Measurements from ENCODE around the gene FLII.

The FLII gene

DNA sequence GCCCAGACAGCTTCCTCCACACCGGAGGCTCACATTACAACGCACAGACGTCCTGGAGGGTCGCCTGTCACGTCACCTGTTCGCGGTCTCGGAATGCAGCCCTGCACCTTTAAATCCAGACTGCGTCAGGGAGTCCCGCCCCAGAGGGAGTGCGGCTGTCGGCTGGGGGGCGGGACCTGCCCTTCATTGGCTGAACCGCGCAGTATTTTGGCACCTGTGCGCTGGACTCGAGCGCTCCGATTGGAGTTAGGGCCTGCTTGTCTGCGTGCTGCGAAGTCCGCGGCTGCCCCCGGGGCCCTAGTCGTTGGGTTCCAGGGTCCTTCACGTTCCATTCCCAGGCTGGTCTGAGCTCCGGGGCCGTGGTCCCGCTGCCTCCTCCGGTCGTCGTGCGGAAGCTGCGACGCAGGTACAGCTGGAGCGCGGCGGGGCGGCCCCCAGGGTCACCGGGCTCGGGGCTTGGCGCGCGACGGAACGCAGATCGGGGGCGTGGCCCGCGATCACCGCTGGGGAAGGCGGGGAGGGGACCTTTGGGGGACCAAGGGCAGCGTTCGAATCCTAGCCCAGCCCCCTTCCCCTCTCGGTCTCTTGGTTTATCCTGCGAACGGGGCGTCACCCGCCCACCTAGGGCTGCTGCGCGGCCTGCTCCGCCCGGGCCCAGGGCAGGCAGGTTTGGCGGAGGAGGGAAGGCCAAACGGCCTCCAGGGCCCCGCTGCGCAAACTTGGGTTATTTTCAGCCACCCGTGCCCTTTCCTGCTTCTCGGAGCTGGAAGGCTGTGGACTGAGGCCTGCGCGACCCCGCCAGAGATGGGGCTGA, 2.0 kb upstream of the FLII start, which contains the start of gene MIEF2:
TSS of gene MIEF2 (plus strand) at position 331 of the 814 bp plus-strand sequence. CDS start 2,059 bp downstream, outside the sequence.
- peak; percentile 85 to 86 for DNase-seq (ENCODE audit: low read depth in 1 of 2, low spot score in 1 of 2)

DNA sequence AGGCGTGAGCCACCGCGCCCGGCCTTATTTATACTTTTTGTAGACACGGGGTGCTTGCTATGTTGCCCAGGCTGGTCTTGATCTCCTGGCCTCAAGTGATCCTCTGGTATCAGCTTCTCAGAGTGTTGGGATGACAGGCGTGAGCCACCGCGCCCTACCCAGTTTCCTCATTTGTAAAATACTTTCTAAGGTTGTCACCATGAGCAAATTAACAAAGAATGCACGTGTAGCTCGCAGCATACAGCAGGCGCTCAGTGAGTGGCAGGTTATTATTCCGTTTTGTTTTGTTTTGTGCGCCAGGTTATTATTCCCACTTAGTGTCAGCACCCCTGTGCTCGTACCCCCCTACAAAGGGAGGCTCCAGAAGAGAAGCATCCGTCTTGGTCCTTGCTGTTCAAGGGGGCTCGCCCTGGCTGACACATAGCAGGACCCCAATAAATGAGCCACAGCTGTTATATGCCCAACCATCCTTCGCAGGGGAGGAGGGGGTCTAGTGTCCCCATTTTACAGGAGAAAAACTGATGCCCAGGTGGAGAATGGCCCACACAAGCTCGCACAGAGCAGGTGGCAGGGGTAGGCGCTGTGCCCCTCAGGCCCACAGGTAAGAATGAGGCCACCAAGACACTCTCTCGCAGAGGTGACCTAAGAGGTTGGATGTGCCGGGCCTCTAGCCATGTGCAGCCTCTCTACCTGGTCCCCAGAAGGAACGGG, 1.2 kb upstream of the FLII start:
- no peak for DNase-seq (ENCODE audit: low read depth in 1 of 2, low spot score in 1 of 2)

DNA sequence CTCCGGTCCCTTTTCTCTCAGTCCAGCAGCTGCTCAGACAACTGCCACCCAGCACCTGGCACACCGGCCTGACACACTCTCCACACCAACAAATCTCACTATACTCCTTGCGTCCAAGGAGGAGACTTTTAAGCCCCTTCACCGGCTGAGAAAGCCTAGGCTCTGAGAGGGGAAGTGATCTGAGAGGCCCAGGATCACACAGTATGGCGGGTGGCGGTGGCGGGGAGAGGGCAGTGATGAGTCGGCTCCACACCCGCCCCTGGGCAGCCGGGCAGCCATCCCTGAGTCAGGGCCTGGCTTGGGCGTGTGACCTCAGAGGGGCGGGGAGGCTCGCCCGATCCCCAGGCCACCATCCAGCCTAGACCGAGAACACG, 569 bp downstream of the FLII start:
- peak in 1 of 2 donors; percentile 33 for DNase-seq (ENCODE audit: low read depth in 1 of 2, low spot score in 1 of 2)

DNA sequence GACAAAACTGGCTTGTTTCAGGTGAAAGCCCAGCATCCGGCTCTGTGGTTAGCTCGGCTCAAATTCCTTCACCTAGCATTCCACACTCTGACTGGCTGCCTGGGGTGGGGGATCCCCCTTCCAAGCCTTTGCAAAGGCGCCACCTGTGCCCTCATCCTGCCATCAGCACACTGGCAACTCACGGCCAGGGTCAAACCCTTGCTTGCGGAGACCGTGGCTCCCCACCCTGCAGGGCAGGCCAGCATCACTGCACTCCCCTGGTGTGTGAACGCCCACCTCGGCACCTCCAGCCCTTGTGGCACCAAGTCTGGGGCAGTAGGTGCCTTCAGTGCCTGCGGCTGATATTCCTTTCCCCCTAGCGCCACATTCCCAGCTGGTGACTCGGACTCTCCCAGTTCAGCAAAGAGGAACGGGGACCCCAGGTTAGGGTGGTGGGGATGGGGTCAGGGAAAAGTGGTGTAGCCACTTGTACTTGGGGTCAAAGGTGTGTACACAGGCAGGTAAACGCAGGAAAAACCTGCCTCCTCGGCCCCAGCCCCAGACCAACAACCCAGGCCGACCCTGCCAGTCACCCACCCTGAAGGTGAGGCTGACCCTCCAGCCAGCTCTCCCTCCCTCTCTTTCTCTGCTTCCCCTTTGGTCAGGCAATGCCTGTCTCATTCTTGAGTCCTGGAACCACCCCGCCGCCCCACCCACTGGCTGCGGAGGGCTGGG, 1.1 kb downstream of the FLII start:
- no peak for DNase-seq (ENCODE audit: low read depth in 1 of 2, low spot score in 1 of 2)

DNA sequence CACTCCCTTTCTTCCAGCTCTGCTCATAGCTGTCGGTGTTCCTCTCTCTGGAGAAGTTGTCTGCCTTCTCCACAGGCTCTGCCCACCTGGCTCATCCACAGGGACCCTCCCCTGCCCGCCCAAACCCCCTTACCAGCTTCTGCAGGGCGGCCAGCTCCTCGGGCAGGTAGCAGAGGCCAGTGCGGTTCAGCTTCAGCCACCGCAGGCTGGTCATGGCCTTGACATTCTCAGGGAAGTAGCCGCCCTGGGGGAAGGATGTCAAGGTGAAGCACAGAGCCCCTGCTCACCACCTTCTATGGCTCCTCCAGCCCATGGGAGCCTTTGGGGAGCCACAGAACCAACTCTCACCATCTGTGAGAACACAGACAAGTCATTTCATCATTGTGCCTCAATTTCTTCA, 1.8 kb downstream of the FLII start:
- DNase-seq (ENCODE audit: low read depth in 1 of 2, low spot score in 1 of 2), result no peak

DNA sequence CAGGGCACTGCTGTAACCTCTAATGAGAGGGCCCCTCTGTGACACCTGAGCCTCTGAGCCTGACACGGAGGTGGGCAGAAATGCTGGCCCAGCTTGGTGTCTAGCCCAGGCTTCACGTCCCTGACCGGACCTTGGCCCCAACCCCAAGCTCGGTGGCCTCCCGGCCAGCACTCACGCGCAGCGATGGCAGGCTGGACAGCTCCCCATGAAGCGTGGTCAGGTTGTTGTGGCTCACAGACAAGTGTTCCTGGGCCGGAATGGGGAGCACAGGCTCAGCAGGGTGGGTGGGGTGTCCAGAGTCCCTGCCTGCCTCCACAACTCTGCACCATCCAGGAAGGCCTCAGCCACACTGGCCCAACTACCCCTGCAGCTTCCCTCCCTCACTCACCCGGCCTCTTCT, 2.2 kb downstream of the FLII start:
- DNase-seq (ENCODE audit: low read depth in 1 of 2, low spot score in 1 of 2), result no peak

DNA sequence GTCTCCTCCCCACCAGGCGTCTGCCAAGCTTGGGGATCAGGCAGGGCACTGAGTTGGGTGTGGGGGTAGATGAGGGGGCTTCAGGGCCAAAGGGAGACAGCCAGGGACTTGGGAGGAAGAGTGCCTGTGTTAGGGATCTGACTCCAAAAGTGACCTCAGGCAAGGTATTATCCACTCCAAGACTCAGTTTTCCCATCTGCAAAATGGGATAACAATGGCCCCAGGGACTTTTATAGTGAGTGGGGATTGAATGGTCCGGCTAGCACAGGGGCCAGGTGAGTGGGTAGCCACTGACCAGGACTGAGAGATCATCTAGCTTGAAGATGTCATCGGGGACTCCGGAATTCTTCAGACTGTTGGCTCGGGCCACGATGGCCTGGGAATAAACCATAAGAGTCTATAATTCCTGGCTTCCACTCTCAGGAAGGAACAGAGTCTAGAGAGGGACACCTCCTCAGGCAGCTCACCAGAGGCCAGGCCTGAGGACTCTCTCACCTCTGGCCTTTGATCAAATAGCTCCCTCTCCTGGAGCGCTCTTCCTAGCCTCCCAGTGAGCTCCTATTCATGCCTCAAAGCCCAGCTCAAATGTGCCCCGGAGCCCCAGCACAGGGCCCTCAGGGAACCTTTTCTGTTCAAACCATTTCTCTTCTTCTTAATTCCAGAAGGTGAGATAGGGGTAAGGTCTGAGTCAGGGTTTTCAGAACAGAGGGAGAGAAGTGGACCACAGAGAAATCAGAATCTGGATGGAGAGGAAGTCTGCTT, 3.5 kb downstream of the FLII start:
- DNase-seq (ENCODE audit: low read depth in 1 of 2, low spot score in 1 of 2), result no peak

DNA sequence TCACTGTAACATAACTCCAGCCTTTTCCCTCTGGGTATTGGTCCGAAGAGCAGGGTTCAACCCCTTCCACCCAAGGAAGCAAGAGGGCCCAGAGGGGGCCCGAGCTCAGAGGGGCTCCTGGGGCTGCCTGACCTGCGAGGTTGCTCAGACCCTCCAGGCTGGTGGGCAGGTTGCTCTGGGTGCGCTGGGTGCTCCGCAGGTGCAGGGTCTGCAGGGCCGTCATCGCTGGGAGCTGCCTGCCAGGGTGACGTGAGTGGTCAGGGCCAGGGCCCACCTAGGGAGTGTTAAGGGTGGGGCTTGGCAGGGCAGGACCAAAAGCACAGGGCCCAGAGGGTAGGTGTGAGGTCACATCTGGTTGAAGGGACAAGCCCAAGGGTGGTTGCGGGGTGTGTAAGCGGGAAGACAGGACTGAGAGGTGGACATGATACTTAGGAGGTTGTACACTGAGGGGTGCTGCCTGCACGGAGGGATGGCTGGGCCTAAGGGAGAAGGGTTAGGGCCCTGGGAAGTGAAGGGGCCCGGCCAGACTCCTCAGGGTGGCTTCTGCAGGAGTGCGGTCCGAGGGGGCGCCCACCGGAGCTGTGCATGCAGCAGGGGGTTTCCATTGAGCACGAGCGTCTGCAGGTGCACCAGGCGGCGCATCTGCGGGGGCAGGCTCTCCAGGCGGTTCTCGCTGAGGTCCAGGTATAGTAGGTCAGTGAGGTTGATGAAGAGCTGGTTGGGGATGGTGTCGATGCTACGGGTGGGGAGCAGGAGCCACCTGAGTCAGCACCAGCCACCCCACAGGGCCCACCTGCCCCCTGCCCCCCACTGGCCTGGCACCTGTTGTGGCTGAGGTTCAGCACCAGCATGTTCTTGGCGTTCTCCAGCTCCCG, 4.4 kb downstream of the FLII start:
- no peak for DNase-seq (ENCODE audit: low read depth in 1 of 2, low spot score in 1 of 2)

DNA sequence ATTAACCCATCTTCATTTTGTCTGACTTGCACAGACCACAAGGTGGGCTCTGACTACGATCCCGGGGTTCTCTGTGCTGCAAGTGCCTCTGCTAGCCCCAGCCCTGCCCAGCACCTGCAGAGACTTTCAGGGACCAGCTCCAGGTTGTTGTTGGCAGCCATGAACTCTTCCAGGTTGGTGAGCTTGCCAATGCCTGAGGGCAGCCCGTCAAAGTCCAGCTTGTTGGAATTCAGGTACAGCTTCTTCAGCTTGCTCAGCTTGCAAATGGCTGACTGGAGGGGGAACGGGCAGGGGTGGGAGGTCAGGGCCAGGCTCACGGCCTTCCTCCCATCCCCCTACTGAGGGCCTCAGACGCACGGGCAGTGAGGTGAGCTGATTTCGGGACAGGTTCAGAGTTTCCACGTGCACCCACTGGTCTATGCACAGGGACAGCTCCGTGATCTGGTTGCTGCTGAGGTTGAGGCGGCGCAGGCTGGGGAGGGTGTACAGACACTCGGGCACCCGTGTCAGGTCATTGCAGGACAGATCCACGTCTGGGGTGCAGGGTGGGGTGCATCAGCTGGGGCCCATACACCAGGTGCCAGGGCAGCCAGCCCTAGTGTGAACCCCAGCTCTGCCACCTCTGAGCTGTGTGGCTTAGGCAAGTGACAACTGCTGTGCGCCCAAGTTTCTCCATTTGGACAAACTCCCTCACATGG, 5.2 kb downstream of the FLII start:
- DNase-seq (ENCODE audit: low read depth in 1 of 2, low spot score in 1 of 2), result no peak

DNA sequence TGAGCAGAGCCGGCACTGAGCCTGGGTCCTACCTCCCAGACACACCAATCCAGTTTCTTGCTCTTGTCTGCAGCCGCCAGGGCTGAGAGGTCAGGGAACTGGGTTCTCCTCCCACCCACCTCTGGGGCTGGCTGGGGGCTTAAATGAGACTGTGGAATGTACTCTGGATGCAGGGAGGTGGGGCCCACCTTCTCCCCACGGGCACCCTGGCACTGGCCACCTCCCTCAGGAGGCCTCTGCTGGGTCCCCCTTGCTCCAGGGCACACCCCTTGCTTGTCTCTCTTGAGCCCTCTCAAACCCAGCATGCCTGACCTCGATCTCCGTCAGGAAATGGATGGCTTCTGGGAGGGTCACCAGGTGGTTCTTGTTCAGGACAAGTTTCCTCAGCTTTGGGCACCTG, 6.4 kb downstream of the FLII start:
- no peak for DNase-seq (ENCODE audit: low read depth in 1 of 2, low spot score in 1 of 2)

DNA sequence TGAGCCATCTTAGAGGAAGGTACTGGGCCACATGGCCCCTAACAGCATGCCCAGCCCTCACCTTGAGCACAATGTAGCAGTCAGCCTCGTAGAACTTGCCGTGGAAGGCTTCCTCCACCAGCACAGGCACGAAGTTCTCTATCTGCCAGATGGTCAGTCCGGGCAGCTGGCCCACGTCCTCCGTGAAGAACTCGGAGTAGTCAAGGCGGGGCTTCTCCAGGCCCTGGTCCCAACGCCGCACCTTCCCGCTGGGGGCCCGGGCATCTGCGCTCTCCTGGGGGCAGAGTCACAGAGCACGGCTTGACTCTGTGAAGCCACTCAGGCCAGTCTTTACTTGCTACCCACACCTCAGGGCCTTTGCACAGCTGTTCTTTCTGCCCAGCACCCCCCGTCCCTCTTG, 7.3 kb downstream of the FLII start:
- no peak for DNase-seq (ENCODE audit: low read depth in 1 of 2, low spot score in 1 of 2)

DNA sequence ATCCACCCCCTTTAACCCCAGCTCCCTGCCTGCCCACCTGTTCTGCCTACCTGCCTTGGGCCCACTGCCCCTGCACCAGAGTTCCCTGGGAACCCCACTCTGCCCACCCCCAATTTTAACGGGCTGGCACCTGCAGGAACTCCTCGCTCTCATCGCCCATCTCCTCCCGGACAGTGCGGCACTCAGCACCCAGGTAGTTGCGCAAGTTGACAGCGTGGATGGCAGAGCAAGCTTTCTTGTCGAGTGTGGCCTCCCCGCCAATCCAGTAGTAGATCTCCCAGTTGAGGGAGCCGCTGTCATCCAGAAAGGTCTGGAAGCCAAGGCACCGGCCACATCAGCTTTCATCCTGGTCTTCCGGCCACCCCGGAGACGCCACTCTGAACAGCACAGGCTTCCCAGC, 7.8 kb downstream of the FLII start:
- DNase-seq (ENCODE audit: low read depth in 1 of 2, low spot score in 1 of 2), result no peak

DNA sequence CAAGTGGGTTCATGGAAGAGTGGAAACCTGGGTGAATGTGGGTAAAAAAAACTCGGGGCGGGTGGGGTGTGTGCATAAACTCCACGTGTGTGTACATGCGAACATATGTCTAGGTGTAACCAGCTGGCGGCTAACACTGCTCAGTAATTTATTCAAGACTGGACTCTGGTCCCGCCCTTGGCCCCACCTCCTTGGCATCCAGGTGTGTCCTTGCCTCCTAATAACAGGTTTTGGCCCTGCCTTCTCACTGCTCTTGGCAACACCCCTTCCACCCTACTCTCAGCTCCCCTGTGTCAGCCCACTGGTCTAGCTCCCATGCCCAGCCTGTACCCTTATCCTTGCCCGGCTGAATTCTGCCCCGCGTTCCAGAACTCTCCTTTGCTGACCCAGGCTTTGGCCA, 8.3 kb downstream of the FLII start:
- no peak for DNase-seq (ENCODE audit: low read depth in 1 of 2, low spot score in 1 of 2)

DNA sequence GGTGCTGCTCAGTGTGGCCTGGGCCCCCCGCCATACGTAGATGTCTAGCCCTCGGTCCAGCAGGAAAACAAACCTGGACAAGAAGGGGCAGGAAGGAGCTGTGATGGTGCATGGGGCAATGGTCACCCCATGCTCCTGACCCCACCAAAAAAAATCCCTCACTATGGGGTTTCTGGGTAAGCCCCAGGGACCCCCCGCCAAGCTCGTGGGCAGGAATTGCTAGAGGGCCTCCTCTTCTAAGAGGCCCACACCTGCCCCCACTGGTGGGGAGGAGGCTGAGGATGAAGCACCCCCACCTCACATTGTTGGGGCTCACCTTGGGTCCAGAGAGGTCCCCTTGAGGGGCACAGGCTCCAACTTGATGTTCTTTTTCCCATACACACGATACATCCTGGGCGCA, 9.7 kb downstream of the FLII start:
- no peak for DNase-seq (ENCODE audit: low read depth in 1 of 2, low spot score in 1 of 2)

DNA sequence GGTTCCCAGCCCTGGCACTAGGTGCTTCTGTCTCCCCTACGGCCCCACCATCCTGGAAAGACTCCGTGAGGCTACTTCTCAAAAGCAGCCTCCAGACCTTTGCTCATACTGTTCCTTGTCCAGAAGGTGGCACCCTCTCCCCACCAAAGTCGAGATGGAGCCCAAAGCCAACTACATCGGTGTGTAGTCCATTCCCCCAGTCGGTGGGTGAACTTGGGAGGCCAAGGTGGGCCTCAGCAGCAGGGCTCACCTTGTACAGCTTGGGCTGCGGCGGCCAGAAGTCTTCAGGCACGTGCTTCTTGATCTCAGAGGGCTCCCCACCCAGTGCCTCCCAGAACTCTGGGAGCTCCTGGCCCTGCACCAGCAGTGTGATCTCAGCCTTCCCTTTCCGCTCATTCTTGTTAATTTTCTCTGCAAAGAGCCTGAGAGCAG, 10.2 kb downstream of the FLII start:
- peak; percentile 17 to 37 for DNase-seq (ENCODE audit: low read depth in 1 of 2, low spot score in 1 of 2)

DNA sequence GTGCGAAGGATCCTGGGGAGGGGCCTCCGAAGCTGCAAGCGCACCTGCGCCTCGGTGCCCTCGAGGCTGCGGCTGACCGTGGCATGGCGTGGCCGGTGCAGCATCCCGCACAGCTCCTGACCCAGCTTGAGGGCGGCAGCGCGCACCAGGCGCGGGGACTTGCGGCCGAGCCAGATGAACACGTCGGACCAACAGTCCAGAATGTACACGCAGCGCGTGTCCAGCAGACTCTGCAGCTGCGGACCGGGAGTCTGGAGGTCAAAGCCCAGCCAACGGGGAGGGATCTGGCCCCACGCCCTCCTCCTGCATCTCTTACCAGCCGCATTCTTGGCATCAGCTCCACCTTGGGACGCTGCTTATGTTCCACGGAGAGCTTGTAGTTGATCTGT, 10.9 kb downstream of the FLII start:
- DNase-seq (ENCODE audit: low read depth in 1 of 2, low spot score in 1 of 2), result no peak

DNA sequence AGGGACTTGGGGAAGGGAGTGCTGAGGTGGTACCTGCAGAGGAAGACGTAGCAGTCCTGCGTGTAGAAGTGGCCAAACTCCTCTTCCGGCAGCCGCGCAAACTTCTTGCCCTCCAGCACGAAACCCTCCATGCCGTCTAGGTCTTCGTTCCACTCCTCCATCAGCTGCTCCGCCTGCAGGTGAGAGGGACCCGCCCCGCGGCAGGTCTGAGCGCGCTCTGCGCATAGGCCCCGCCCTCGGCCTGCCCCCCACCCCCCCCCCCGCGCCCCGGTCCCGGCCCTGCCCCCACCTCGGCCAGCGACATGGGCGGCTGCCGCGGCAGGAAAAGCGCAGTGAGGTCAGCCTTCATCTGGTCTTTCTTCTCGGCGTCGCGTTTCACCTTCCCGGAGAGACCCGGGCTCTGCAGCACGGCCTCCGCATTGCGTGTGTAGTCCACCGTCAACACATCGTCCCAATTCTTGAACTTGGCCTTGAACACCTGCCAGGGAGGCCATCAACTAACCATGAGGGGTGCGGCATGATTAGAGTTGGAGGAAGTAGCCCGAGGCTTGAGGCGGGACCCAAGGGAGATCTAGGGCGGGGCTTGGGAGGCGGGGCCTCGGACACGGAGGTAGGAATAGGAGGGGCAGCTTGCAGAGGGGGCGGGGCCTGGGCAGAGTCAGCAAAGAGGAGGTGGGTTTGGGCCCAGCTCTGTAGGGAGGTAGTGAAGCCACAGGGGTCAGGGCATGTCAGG, 11.5 kb downstream of the FLII start:
- no peak for DNase-seq (ENCODE audit: low read depth in 1 of 2, low spot score in 1 of 2)

DNA sequence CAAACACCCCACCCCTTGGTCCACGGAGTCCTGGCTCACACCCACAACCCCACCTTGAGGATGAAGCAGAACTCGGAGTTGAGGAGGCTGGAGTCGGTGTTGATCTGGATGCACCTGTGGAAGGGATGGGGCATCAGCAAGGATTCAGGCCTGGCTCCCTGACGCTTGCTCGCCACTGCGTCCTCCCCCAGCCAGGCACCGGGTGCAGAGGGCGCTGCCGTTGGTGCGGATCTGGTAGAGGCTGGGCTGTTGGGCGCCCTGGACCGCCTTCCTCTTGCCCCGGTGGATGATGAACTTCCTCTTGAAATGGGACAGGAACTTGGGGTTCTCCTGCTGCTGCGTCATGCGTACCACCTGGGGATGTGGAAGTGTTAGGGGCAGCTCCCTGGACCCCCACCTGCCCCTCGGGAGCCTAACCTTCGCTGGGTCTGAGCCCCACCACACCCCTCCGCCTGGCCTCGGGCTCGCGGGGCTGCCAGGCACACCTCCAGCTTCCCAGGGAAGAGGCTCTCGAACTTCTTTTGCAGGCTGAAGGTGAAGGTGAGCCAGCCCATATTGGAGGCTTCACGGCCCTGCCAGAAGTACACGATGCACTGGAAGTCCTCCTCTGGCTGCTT, 12.3 kb downstream of the FLII start:
- DNase-seq (ENCODE audit: low read depth in 1 of 2, low spot score in 1 of 2), result no peak
